ENCODE data around the gene CADM2. TPM values are rescaled to one million over a fixed set of nuclear protein-coding genes. Genes with fewer than 3 reads are reported as not detected.

CADM2 gene
- total and polyA plus RNA-seq, 2 donors (not counting 3 experiments of a cell fraction or from before 2014, with no cell fraction given), result not detected

DNA sequence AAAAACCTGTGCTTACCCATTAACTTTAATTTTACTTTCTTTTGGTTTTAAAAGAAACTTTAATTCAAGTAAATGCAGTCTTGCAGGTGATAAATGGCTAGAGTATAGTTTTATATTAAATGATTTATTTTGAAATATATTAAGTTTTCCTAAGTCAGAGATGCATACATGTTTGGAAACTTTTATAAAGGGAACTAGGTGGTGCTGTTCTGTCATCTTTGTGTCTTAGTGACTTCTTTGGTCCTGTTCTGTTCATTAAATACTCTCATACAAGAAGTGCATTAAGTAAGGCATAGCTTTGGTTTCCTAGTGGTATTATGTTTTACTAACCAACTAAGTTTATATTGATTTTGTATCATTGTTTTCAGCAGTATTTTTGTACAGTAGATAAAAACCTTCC, 15.6 kb downstream of the CADM2 start:
- no peaks in the 10 kb centered on the region for H4K20me1 ChIP-seq (replicated peaks; ENCODE audit: control insufficient read depth, extremely low read depth, insufficient read depth, low read length)
- BruUV-seq (replicated peaks), result no TSS peak
- no peak overlapping the region for H3K4me3 ChIP-seq (replicated peaks in 1 of 3; ENCODE audit: insufficient read depth in 1 of 3, low read depth in 1 of 3, low read length in 3 of 3)
- dilution Hi-C loops (cut with MboI; ENCODE audit: extremely low pct_ligation_motif_present, low sequenced_read_pairs) (no loop called here), intact Hi-C loops (cut with micrococcal nuclease) (no loop called here)
- no peak for DNase-seq (ENCODE audit: low read depth, low spot score)
- H2AFZ ChIP-seq (ENCODE audit: low read depth, low read length), result no peak overlapping the region
- H3K4me1 ChIP-seq (ENCODE audit: control insufficient read depth, extremely low read depth, insufficient read depth, low read length), result no peaks in the 10 kb centered on the region
- H3K4me2 ChIP-seq (ENCODE audit: insufficient read depth, low read length), result no peak overlapping the region
- FAIRE-seq, result no peak
- TF ChIP-seq, protein P1, sequence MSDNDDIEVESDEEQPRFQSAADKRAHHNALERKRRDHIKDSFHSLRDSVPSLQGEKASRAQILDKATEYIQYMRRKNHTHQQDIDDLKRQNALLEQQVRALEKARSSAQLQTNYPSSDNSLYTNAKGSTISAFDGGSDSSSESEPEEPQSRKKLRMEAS (IDR thresholded peaks at IDR 0.05; ENCODE audit: insufficient read depth, insufficient read length), result no peak
- TF ChIP-seq, protein P2, sequence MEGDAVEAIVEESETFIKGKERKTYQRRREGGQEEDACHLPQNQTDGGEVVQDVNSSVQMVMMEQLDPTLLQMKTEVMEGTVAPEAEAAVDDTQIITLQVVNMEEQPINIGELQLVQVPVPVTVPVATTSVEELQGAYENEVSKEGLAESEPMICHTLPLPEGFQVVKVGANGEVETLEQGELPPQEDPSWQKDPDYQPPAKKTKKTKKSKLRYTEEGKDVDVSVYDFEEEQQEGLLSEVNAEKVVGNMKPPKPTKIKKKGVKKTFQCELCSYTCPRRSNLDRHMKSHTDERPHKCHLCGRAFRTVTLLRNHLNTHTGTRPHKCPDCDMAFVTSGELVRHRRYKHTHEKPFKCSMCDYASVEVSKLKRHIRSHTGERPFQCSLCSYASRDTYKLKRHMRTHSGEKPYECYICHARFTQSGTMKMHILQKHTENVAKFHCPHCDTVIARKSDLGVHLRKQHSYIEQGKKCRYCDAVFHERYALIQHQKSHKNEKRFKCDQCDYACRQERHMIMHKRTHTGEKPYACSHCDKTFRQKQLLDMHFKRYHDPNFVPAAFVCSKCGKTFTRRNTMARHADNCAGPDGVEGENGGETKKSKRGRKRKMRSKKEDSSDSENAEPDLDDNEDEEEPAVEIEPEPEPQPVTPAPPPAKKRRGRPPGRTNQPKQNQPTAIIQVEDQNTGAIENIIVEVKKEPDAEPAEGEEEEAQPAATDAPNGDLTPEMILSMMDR (IDR thresholded peaks at IDR 0.05; ENCODE audit: extremely low read depth in 1 of 2, insufficient read depth in 1 of 2, low read depth in 1 of 2, low read length in 2 of 2), result no peak
- TF ChIP-seq GATA2 (IDR thresholded peaks at IDR 0.05; ENCODE audit: insufficient read depth, insufficient read length, low read depth, low read length) (no peak), MYC (IDR thresholded peaks at IDR 0.05; ENCODE audit: low read depth, low read length) (no peak), POLR2AphosphoS5 (IDR thresholded peaks at IDR 0.05; ENCODE audit: insufficient read depth, low read depth, low read length) (no peak), FOS (IDR thresholded peaks at IDR 0.05; ENCODE audit: borderline replicate concordance, insufficient read depth, low read length) (no peak), JUN (IDR thresholded peaks at IDR 0.05; ENCODE audit: borderline replicate concordance, insufficient read depth, insufficient read length, low read depth) (no peak), EZH2 (IDR thresholded peaks at IDR 0.05; ENCODE audit: borderline replicate concordance, low read depth, low read length, severe bottlenecking) (no peak), POLR2A (IDR thresholded peaks at IDR 0.05; ENCODE audit: low read depth, low read length) (no peak)
- POLR2A ChIA-PET, result no interaction called here
- H3K27me3 ChIP-seq (ENCODE audit: control insufficient read depth in 2 of 2, insufficient read depth in 2 of 2, low read length in 2 of 2), result no peaks in the 10 kb centered on the region
- no peak overlapping the region for H3K9ac ChIP-seq (replicated peaks; ENCODE audit: extremely low read depth, insufficient read depth, low read length)
- no peak overlapping the region for H3K27ac ChIP-seq (ENCODE audit: insufficient read depth, low read depth, low read length)
- H3K9me1 ChIP-seq (replicated peaks; ENCODE audit: control insufficient read depth, extremely low read depth, insufficient read depth, low read length), result no peaks in the 10 kb centered on the region
- H3K36me3 ChIP-seq (ENCODE audit: control insufficient read depth in 2 of 2, extremely low read depth in 1 of 2, insufficient read depth in 2 of 2, low read length in 2 of 2), result no peaks in the 10 kb centered on the region
- CTCF ChIA-PET, result no interaction called here
- H3K9me3 ChIP-seq (replicated peaks; ENCODE audit: control insufficient read depth, insufficient read depth, low read length), result no peaks in the 10 kb centered on the region
- no peaks in the 10 kb centered on the region for H3K79me2 ChIP-seq (ENCODE audit: control insufficient read depth, insufficient read depth, low read length)
